Stimulated activated naive B cell treated with anti-CD40 and anti-IgM and Interleukin-4, amounts not matched to agents 10 μg/mL and 1 μg/mL and 100 μg/mL, for 72 hours (primary cell): ENCODE results near the gene SLC22A8.
A peak's percentile ranks its signal among the peaks of the same experiment; 100 is the strongest.
"Not testable (repeated sequence)": the region's sequence is repeated elsewhere in the genome, so short reads cannot be mapped to it uniquely, and the experiment has no call there.

Source experiments
- ATAC-seq, 2 donors: fragments of 150-1000 bp; cut with Tn5 transposase; replicated peaks; 2 replicates each; pipeline ENCODE4 v1.10.0; 2021; ENCODE audit warnings: moderate library complexity in 1 of 2
- DNase-seq: peaks from one replicate; pipeline ENCODE4 v3.0.0; 2021
- H3K27ac Mint-ChIP-seq: one replicate; pipeline ENCODE4 v1.8.0; 2022; ENCODE audit warnings: mild to moderate bottlenecking, mixed read lengths
- H3K27me3 Mint-ChIP-seq, 2 donors: one replicate each; pipeline ENCODE4 v1.8.0; 2022; ENCODE audit warnings: mixed read lengths in 2 of 2
- H3K36me3 Mint-ChIP-seq, 2 donors: one replicate each; pipeline ENCODE4 v1.8.0; 2022; ENCODE audit warnings: mixed read lengths in 2 of 2, mild to moderate bottlenecking in 1 of 2
- H3K4me1 Mint-ChIP-seq, 2 donors: one replicate each; pipeline ENCODE4 v1.8.0; 2022; ENCODE audit warnings: mixed read lengths in 2 of 2, mild to moderate bottlenecking in 1 of 2
- H3K4me3 Mint-ChIP-seq, 2 donors: one replicate each; pipeline ENCODE4 v1.8.0; 2022; ENCODE audit warnings: mild to moderate bottlenecking in 2 of 2, mixed read lengths in 2 of 2, moderate library complexity in 1 of 2
- H3K9me3 Mint-ChIP-seq, 2 donors: one replicate each; pipeline ENCODE4 v1.8.0; 2022; ENCODE audit warnings: mixed read lengths in 2 of 2, mild to moderate bottlenecking in 1 of 2

The SLC22A8 gene

GRCh38 chr11:62974848-62975522 lies 40.7 kb downstream of the SLC22A8 start:
- H3K9me3 Mint-ChIP-seq, result no peaks in the 10 kb centered on the region
- DNase-seq (peak; percentile 2), ATAC-seq (peak; percentile 61 to 66)
- no peaks in the 10 kb centered on the region for H3K36me3 Mint-ChIP-seq
- no peak overlapping the region for H3K27ac Mint-ChIP-seq
- H3K27me3 Mint-ChIP-seq, result peaks cover 34 to 48% of the 10 kb centered on the region in 2 donors
- no peak overlapping the region for H3K4me3 Mint-ChIP-seq
- no peaks in the 10 kb centered on the region for H3K4me1 Mint-ChIP-seq

DNA sequence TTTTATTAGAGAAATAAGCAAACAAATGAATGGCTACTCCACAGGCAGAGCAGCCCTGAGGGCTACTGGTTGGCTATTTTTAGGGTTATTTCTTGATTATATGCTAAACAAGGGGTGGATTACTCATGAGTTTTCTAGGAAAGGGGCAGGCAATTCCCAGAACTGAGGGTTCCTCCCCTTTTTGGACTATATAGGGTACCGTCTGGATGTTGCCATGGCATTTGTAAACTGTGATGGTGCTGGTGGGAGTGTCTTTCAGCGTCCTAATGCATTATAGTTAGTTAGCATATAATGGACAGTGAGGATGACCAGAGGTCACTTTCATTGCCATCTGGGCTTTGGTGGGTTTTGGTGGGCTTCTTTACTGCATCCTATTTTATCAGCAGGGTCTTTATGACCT lies 50.1 kb downstream of the SLC22A8 start:
- Mint-ChIP-seq H3K4me3 (no peak overlapping the region), H3K9me3 (peaks cover 0 to 3% of the 10 kb centered on the region in 2 donors), H3K36me3 (peaks cover 0 to 4% of the 10 kb centered on the region in 2 donors), H3K27me3 (peaks cover 36 to 50% of the 10 kb centered on the region in 2 donors), H3K27ac (no peak overlapping the region), H3K4me1 (no peaks in the 10 kb centered on the region)
- DNase-seq, result no peak
- no peak for ATAC-seq

DNA sequence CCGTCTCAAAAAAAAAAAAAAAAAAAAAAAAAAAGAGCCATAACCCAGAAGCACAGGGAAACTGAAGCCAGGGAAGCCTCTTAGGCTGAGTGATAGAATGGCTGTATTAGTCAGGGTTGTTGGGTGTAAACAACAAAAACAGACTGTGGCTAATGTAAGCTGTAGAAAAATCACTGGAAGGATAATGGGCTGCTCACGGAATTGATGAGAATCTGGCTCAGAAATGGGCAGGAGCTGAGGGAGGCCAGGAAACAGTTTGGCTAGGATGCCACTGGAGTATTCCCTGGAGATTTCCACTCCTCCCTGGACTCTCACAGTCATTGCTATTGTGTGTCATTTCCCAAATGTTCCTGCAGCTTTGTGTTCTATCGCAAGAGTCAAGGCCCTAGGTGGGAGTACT lies 53.2 kb downstream of the SLC22A8 start:
- no peaks in the 10 kb centered on the region for H3K4me1 Mint-ChIP-seq
- DNase-seq (no peak), ATAC-seq (no peak)
- peaks cover 0 to 3% of the 10 kb centered on the region in 2 donors for H3K9me3 Mint-ChIP-seq
- no peak overlapping the region for H3K4me3 Mint-ChIP-seq
- H3K27ac Mint-ChIP-seq, result no peak overlapping the region
- peaks cover 0 to 4% of the 10 kb centered on the region in 2 donors for H3K36me3 Mint-ChIP-seq
- H3K27me3 Mint-ChIP-seq, result peaks cover 46 to 51% of the 10 kb centered on the region in 2 donors

GRCh38 chr11:62961017-62961570 lies 54.5 kb downstream of the SLC22A8 start:
- no peak for DNase-seq
- ATAC-seq, result no peak
- Mint-ChIP-seq H3K4me1 (no peaks in the 10 kb centered on the region), H3K27ac (no peak overlapping the region), H3K27me3 (peaks cover 39 to 43% of the 10 kb centered on the region in 2 donors), H3K4me3 (no peak overlapping the region), H3K9me3 (no peaks in the 10 kb centered on the region), H3K36me3 (no peaks in the 10 kb centered on the region)

DNA sequence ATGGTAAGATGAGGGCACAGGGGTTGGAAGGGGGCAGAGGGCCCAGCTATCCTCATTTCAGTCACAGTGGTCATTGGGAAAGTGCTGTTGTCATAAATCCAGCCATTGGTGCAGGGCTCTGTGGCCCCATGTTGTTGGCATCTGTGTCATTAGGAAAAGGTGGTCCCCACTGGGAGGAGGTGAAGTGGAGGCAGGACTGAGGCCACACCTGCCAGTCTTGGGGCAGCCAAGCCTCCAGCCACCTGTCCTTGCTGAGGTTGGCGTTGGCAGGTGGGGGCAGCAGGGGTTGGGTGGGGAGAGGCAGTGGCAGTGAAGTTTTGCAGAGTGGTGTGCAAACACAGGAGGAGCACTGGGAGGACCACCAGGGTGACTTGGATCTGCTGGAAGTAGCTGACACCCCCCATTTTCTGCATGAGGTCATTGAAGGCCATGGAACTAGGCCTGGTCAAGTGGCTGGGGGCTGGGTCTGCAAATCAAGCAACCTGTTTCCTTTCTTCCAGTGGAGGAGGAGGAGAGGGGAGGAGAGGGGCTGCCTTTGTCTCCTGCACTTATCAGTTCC lies 56.1 kb downstream of the SLC22A8 start:
- Mint-ChIP-seq H3K4me1 (no peaks in the 10 kb centered on the region), H3K27ac (no peak overlapping the region), H3K9me3 (no peaks in the 10 kb centered on the region), H3K36me3 (no peaks in the 10 kb centered on the region), H3K27me3 (peaks cover 31 to 35% of the 10 kb centered on the region in 2 donors), H3K4me3 (no peak overlapping the region)
- no peak for ATAC-seq
- DNase-seq, result no peak

DNA sequence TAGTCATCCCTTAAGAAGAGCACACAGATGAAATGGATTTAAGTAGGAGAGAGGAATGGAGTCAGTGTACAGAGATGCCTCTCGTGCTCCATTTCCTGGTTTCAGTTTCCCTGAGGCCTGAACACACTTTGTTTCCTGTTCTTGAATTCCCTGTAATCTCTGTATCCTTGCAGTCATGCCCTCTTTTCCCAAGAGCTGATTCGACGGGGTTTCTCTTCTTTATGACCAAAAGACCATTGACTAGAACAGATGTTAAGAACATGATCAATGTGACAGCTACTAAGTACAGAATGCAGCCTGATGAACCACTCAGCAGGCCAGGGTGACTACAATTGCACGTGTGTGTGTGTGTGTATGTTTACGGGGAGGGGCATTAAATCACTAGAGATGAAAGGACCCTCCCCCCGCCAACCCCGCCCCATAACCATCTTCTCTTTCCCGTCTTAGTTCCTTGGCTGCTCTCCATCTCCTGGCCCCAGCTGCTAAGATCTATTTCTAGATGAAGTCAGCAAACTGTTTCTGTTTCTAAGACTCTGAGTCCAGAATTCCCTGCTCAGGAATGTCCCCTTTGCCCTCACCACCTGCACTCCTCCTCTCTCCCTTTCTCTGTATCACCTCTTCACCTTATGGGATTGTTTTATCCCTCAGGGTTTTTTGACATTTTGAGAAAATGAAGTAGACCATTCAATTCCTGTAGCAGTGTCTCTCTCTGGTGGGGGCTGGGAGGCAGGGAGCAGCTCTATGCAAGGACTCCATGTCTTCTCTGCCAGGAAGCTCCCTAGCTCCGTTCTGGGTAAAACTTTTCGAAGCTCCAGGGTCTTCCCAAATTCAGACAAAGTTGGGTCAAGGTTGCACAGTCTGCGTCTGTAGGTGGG lies 56.9 kb downstream of the SLC22A8 start:
- ATAC-seq, result no peak
- DNase-seq, result no peak
- Mint-ChIP-seq H3K4me3 (no peak overlapping the region), H3K36me3 (no peaks in the 10 kb centered on the region), H3K27me3 (peaks cover 30 to 40% of the 10 kb centered on the region in 2 donors), H3K4me1 (no peaks in the 10 kb centered on the region), H3K27ac (no peak overlapping the region), H3K9me3 (no peaks in the 10 kb centered on the region)

GRCh38 chr11:62957147-62957546 lies 58.5 kb downstream of the SLC22A8 start:
- Mint-ChIP-seq H3K36me3 (no peaks in the 10 kb centered on the region), H3K4me3 (no peak overlapping the region), H3K27me3 (peaks cover 25 to 43% of the 10 kb centered on the region in 2 donors), H3K4me1 (no peaks in the 10 kb centered on the region), H3K27ac (no peak overlapping the region), H3K9me3 (no peaks in the 10 kb centered on the region)
- DNase-seq, result no peak
- ATAC-seq, result no peak

- H3K27me3 Mint-ChIP-seq, result peaks cover 21 to 49% of the 10 kb centered on the region in 2 donors
- H3K4me3 Mint-ChIP-seq, result no peak overlapping the region
- H3K4me1 Mint-ChIP-seq, result no peaks in the 10 kb centered on the region
- no peaks in the 10 kb centered on the region for H3K36me3 Mint-ChIP-seq
- ATAC-seq, result no peak
- H3K9me3 Mint-ChIP-seq, result no peaks in the 10 kb centered on the region
- DNase-seq, result no peak
- H3K27ac Mint-ChIP-seq, result no peak overlapping the region
Measured at GRCh38 chr11:62954478-62954877, 61.2 kb downstream of the SLC22A8 start.

DNA sequence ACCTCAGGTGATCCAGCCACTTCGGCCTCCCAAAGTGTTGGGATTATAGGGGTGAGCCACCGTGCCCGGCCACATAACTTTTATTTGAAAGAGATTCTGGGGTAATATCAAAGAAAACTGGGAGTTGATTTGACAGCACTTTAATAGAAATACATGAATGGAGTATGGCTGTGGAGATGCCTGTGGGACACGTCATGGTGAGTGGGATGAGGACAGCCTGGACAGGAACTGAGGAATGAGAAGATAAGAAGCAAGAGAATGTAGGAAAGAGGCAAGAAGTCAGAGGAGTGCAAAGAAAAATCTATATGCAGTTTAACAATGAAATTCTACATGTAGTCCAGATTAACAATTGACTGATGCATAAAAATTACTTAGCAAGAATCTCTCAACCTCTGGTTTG lies 61.8 kb downstream of the SLC22A8 start:
- Mint-ChIP-seq H3K27me3 (peaks cover 20 to 49% of the 10 kb centered on the region in 2 donors), H3K9me3 (no peaks in the 10 kb centered on the region), H3K27ac (no peak overlapping the region), H3K4me1 (no peaks in the 10 kb centered on the region), H3K36me3 (no peaks in the 10 kb centered on the region), H3K4me3 (no peak overlapping the region)
- DNase-seq, result no peak
- no peak for ATAC-seq

- DNase-seq (no peak), ATAC-seq (no peak)
- Mint-ChIP-seq H3K4me1 (no peaks in the 10 kb centered on the region), H3K27me3 (peaks cover 30 to 39% of the 10 kb centered on the region in 2 donors), H3K36me3 (no peaks in the 10 kb centered on the region), H3K27ac (no peak overlapping the region), H3K9me3 (peaks cover 0 to 3% of the 10 kb centered on the region in 2 donors), H3K4me3 (no peak overlapping the region)
Measured at GRCh38 chr11:62948765-62949320, 66.8 kb downstream of the SLC22A8 start.

GRCh38 chr11:62945538-62945937 lies 70.1 kb downstream of the SLC22A8 start:
- H3K36me3 Mint-ChIP-seq, H3K4me1 Mint-ChIP-seq, H3K27ac Mint-ChIP-seq, H3K4me3 Mint-ChIP-seq, H3K9me3 Mint-ChIP-seq, DNase-seq, ATAC-seq: not testable (repeated sequence)
- peaks cover 29 to 42% of the 10 kb centered on the region in 2 donors for H3K27me3 Mint-ChIP-seq
